A549 (cell line): ENCODE measurements around the gene MYH7B. TPM values are rescaled to one million over a fixed set of nuclear protein-coding genes. Genes with fewer than 3 reads are reported as not detected.

Source experiments
- ATAC-seq, 2 experiments: fragments of 200-7000 bp in 1 of 2; fragments of >200 bp in 1 of 2; cut with Nextera tagmentation in 1 of 2; cut with Tn5 transposase in 1 of 2; 3 replicates each; pipeline versions ENCODE4 v1.8.0 to v1.9.1; 2018 to 2020; ENCODE audit warnings: mild to moderate bottlenecking in 1 of 2, moderate library complexity in 1 of 2
- CTCF ChIA-PET: fragments of 300-600 bp; sonication (Branson Sonifier 250); formaldehyde crosslinking; extraction: SDS; loops from one replicate; lab custom pipeline; 2021; ENCODE audit warnings: antibody characterized with exemption, inconsistent platforms; lab: Yijun Ruan, JAX
- POLR2A ChIA-PET: fragments of 350-600 bp; formaldehyde crosslinking; extraction: SDS; loops from one replicate; lab custom pipeline; 2021; ENCODE audit warnings: antibody characterized with exemption, inconsistent platforms; lab: Yijun Ruan, JAX
- DNase-seq, 2 experiments: peaks; one replicate each; pipeline versions ENCODE4 v3.0.0 to v3.0.0-alpha.2; 2011 to 2016; ENCODE audit warnings: low read depth in 1 of 2, low spot score in 1 of 2
- FAIRE-seq: peaks from 2 replicates; lab custom pipeline; 2011; peaks lifted over from hg19 to GRCh38; lab: Jason Lieb, UNC
- H3K27ac ChIP-seq, 2 experiments: fragments of >200 bp; sonication (Bioruptor Twin); formaldehyde crosslinking; 3 replicates each; pipeline ENCODE4 v1.5.1; 2016 to 2017
- H3K4me1 ChIP-seq: fragments of >200 bp; sonication (Bioruptor Twin); formaldehyde crosslinking; 3 replicates; pipeline ENCODE4 v1.6.1; 2016
- H3K4me2 ChIP-seq: fragments of >200 bp; sonication (Bioruptor Twin); formaldehyde crosslinking; 3 replicates; pipeline ENCODE4 v1.6.1; 2016
- H3K4me3 ChIP-seq: fragments of >200 bp; sonication (Bioruptor Twin); formaldehyde crosslinking; 3 replicates; pipeline ENCODE4 v1.5.1; 2016
- H3K9me3 ChIP-seq: fragments of >200 bp; sonication (Bioruptor Twin); formaldehyde crosslinking; 3 replicates; pipeline ENCODE4 v1.6.1; 2016
- CBX8 ChIP-seq: fragments of 200-600 bp; sonication (generic); IDR thresholded peaks from 2 replicates; pipeline ENCODE4 v1.6.1; 2016
- CHD2 ChIP-seq: fragments of 150-350 bp; IDR thresholded peaks from 2 replicates; pipeline ENCODE4 v1.6.1; 2014; ENCODE audit warnings: low read length; ENCODE audit not compliant: partially characterized antibody
- EHF ChIP-seq: fragments of 250-450 bp; sonication (Bioruptor Pico); IDR thresholded peaks from 2 replicates; pipeline ENCODE4 v1.5.0; 2020; ENCODE audit warnings: mild to moderate bottlenecking
- EHMT2 ChIP-seq: fragments of 200-600 bp; sonication (generic); IDR thresholded peaks from 2 replicates; pipeline ENCODE4 v1.6.1; 2016; ENCODE audit warnings: antibody characterized with exemption, low read depth, mild to moderate bottlenecking, moderate library complexity
- FOXS1 ChIP-seq: fragments of 250-450 bp; sonication (Bioruptor Pico); IDR thresholded peaks from 2 replicates; pipeline ENCODE4 v1.5.0; 2020; ENCODE audit warnings: mild to moderate bottlenecking, moderate library complexity
- HDAC2 ChIP-seq: fragments of 200-600 bp; sonication (generic); IDR thresholded peaks from 2 replicates; pipeline ENCODE4 v1.6.1; 2016
- HOXA7 ChIP-seq: fragments of 250-450 bp; sonication (Bioruptor Pico); IDR thresholded peaks from 2 replicates; pipeline ENCODE4 v1.5.0; 2020; ENCODE audit warnings: mild to moderate bottlenecking, moderate library complexity
- KDM1A ChIP-seq: fragments of 200-600 bp; sonication (generic); IDR thresholded peaks from 2 replicates; pipeline ENCODE4 v1.6.1; 2016; ENCODE audit warnings: low read depth, mild to moderate bottlenecking
- KDM5A ChIP-seq: fragments of 200-600 bp; sonication (generic); IDR thresholded peaks from 2 replicates; pipeline ENCODE4 v1.6.1; 2016; ENCODE audit warnings: antibody characterized with exemption, mild to moderate bottlenecking
- MAFK ChIP-seq: fragments of 450-650 bp; IDR thresholded peaks from 2 replicates; pipeline ENCODE4 v1.6.1; 2014; ENCODE audit not compliant: partially characterized antibody
- MYC ChIP-seq: IDR thresholded peaks from 2 replicates; pipeline ENCODE4 v1.6.1; 2012; ENCODE audit warnings: mild to moderate bottlenecking, inconsistent platforms, low read length, improper control_type of control experiment, borderline replicate concordance
- NFE2L2 ChIP-seq: fragments of 150-350 bp; conservative IDR thresholded peaks from 2 replicates; pipeline ENCODE4 v1.6.1; 2014; ENCODE audit warnings: low read length
- NR3C1 ChIP-seq: fragments of >200 bp; sonication (Bioruptor Twin); formaldehyde crosslinking; IDR thresholded peaks from 3 replicates; pipeline ENCODE4 v1.6.1; 2017
- POLR2A ChIP-seq: IDR thresholded peaks from 2 replicates; pipeline ENCODE4 v1.6.1; 2012; ENCODE audit warnings: mild to moderate bottlenecking, low read length
- SMC3 ChIP-seq: fragments of >200 bp; sonication (Bioruptor Twin); formaldehyde crosslinking; IDR thresholded peaks from 3 replicates; pipeline ENCODE4 v1.6.1; 2018; ENCODE audit warnings: inconsistent platforms
- ZC3H11A ChIP-seq: fragments of 450-650 bp; IDR thresholded peaks from 2 replicates; pipeline ENCODE4 v1.6.1; 2014; ENCODE audit warnings: antibody characterized with exemption, mild to moderate bottlenecking
- WGBS: methylation state at CpG from one replicate; pipeline ENCODE4 v1.1.6; 2017; ENCODE audit errors: missing lambda C conversion rate; 5-methylcytosine and 5-hydroxymethylcytosine counted together
- polyA plus RNA-seq, 4 experiments: library from polyadenylated mRNA; depleted of rRNA in 3 of 4; stranded (reverse); fragments of >200 nt; fragmentation: RNase III in 1 of 4; extraction: RNeasy Plus Mini Kit Qiagen cat#74134 plus additional on column Dnase treatment in 1 of 4; gene quantifications; 2 replicates in 3 of 4; 3 replicates in 1 of 4; pipeline ENCODE4 v1.2.3, GENCODE V29; 2011 to 2017
- TF ChIP-seq, protein P1 (sequence below): fragments of 200-600 bp; sonication (generic); IDR thresholded peaks from 2 replicates; pipeline ENCODE4 v1.6.1; 2016; ENCODE audit warnings: antibody characterized with exemption, mild to moderate bottlenecking, moderate library complexity
- TF ChIP-seq, protein P2 (sequence below): fragments of >200 bp; sonication (Bioruptor Twin); formaldehyde crosslinking; IDR thresholded peaks from 2 replicates; pipeline ENCODE4 v1.6.1; 2016
- TF ChIP-seq, protein P3 (sequence below): IDR thresholded peaks from 2 replicates; pipeline ENCODE4 v1.6.1; 2012
- TF ChIP-seq, protein P4 (sequence below): fragments of 450-650 bp; IDR thresholded peaks from 2 replicates; pipeline ENCODE4 v1.6.1; 2014; ENCODE audit warnings: antibody characterized with exemption
- TF ChIP-seq, protein P5 (sequence below): fragments of >200 bp; sonication (Bioruptor Twin); formaldehyde crosslinking; IDR thresholded peaks from 3 replicates; pipeline ENCODE4 v1.6.1; 2016
- TF ChIP-seq, protein P6 (sequence below): fragments of 250-450 bp; sonication (Bioruptor Pico); IDR thresholded peaks from 2 replicates; pipeline ENCODE4 v1.5.0; 2021; ENCODE audit warnings: mild to moderate bottlenecking, moderate library complexity, borderline replicate concordance
- TF ChIP-seq, protein P7 (sequence below): IDR thresholded peaks from 2 replicates; pipeline ENCODE4 v1.6.1; 2012

Gene MYH7B
- polyA plus RNA-seq, 2 of the 4 experiments (the other 2 are of a cell fraction): 0.03 to 0.23 TPM

DNA sequence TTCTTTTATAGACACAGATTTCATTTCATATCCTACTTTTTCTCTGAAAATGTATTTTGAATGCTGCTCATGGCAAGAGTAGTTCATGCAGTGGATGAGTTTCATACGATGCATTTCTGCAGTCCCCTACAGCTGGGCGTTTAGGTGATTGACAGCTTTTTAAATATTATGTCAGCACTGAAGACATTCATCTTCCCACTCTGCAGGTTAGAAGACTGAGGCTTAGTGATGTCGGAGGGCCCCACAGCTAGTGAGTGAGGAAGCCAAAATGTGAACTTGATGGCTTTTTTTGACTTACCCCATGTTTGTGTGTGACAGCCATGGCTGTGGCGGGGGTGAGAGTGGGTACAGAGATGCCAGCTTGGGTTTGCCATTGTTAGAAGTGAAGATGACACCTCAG lies 33.5 kb downstream of the MYH7B start (continued):
- TF ChIP-seq, protein P1, sequence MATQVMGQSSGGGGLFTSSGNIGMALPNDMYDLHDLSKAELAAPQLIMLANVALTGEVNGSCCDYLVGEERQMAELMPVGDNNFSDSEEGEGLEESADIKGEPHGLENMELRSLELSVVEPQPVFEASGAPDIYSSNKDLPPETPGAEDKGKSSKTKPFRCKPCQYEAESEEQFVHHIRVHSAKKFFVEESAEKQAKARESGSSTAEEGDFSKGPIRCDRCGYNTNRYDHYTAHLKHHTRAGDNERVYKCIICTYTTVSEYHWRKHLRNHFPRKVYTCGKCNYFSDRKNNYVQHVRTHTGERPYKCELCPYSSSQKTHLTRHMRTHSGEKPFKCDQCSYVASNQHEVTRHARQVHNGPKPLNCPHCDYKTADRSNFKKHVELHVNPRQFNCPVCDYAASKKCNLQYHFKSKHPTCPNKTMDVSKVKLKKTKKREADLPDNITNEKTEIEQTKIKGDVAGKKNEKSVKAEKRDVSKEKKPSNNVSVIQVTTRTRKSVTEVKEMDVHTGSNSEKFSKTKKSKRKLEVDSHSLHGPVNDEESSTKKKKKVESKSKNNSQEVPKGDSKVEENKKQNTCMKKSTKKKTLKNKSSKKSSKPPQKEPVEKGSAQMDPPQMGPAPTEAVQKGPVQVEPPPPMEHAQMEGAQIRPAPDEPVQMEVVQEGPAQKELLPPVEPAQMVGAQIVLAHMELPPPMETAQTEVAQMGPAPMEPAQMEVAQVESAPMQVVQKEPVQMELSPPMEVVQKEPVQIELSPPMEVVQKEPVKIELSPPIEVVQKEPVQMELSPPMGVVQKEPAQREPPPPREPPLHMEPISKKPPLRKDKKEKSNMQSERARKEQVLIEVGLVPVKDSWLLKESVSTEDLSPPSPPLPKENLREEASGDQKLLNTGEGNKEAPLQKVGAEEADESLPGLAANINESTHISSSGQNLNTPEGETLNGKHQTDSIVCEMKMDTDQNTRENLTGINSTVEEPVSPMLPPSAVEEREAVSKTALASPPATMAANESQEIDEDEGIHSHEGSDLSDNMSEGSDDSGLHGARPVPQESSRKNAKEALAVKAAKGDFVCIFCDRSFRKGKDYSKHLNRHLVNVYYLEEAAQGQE: no peak
- no peak for TF ChIP-seq ZC3H11A
- TF ChIP-seq KDM1A: no peak
- TF ChIP-seq CHD2: no peak
- TF ChIP-seq KDM5A: no peak
- TF ChIP-seq HDAC2: no peak

DNA sequence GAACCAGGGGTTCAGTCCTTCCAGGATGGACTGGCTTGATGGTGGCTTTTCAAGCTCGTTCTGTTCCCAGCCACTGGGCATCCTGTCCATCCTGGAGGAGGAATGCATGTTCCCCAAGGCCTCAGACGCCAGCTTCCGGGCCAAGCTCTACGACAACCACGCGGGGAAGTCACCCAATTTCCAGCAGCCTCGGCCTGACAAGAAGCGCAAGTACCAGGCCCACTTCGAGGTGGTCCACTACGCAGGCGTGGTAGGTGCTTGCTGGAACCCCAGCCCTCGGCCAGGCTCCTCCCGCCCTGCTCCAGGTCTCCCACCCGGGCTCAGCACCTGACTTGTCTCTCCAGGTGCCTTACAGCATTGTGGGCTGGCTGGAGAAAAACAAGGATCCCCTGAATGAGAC lies 34.0 kb downstream of the MYH7B start:
- TF ChIP-seq, protein P2, sequence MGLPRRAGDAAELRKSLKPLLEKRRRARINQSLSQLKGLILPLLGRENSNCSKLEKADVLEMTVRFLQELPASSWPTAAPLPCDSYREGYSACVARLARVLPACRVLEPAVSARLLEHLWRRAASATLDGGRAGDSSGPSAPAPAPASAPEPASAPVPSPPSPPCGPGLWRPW: no peak
- TF ChIP-seq SMC3: no peak
- TF ChIP-seq EHF: no peak
- no peak for TF ChIP-seq ZC3H11A
- TF ChIP-seq, protein P3, sequence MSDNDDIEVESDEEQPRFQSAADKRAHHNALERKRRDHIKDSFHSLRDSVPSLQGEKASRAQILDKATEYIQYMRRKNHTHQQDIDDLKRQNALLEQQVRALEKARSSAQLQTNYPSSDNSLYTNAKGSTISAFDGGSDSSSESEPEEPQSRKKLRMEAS: no peak
- TF ChIP-seq HOXA7 (CRISPR knock-in tag): no peak
- TF ChIP-seq, protein P4, sequence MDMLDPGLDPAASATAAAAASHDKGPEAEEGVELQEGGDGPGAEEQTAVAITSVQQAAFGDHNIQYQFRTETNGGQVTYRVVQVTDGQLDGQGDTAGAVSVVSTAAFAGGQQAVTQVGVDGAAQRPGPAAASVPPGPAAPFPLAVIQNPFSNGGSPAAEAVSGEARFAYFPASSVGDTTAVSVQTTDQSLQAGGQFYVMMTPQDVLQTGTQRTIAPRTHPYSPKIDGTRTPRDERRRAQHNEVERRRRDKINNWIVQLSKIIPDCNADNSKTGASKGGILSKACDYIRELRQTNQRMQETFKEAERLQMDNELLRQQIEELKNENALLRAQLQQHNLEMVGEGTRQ: no peak
- TF ChIP-seq CBX8: no peak
- TF ChIP-seq POLR2A: no peak
- TF ChIP-seq MYC: no peak
- TF ChIP-seq, protein P5, sequence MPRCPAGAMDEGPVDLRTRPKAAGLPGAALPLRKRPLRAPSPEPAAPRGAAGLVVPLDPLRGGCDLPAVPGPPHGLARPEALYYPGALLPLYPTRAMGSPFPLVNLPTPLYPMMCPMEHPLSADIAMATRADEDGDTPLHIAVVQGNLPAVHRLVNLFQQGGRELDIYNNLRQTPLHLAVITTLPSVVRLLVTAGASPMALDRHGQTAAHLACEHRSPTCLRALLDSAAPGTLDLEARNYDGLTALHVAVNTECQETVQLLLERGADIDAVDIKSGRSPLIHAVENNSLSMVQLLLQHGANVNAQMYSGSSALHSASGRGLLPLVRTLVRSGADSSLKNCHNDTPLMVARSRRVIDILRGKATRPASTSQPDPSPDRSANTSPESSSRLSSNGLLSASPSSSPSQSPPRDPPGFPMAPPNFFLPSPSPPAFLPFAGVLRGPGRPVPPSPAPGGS: no peak
- no peak for TF ChIP-seq KDM5A
- TF ChIP-seq, protein P6, sequence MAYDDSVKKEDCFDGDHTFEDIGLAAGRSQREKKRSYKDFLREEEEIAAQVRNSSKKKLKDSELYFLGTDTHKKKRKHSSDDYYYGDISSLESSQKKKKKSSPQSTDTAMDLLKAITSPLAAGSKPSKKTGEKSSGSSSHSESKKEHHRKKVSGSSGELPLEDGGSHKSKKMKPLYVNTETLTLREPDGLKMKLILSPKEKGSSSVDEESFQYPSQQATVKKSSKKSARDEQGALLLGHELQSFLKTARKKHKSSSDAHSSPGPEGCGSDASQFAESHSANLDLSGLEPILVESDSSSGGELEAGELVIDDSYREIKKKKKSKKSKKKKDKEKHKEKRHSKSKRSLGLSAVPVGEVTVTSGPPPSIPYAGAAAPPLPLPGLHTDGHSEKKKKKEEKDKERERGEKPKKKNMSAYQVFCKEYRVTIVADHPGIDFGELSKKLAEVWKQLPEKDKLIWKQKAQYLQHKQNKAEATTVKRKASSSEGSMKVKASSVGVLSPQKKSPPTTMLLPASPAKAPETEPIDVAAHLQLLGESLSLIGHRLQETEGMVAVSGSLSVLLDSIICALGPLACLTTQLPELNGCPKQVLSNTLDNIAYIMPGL (CRISPR knock-in tag): no peak
- no peak for TF ChIP-seq EHMT2
- TF ChIP-seq MAFK: no peak
- no peak for TF ChIP-seq FOXS1 (CRISPR knock-in tag)
- TF ChIP-seq, protein P1: no peak
- TF ChIP-seq, protein P7, sequence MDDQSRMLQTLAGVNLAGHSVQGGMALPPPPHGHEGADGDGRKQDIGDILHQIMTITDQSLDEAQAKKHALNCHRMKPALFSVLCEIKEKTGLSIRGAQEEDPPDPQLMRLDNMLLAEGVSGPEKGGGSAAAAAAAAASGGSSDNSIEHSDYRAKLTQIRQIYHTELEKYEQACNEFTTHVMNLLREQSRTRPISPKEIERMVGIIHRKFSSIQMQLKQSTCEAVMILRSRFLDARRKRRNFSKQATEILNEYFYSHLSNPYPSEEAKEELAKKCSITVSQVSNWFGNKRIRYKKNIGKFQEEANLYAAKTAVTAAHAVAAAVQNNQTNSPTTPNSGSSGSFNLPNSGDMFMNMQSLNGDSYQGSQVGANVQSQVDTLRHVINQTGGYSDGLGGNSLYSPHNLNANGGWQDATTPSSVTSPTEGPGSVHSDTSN: no peak
- no peak for TF ChIP-seq NFE2L2
- TF ChIP-seq NR3C1: no peak
- TF ChIP-seq, all 56 proteins: peak for 0
- H3K4me1 ChIP-seq: no peaks in the 10 kb centered on the region
- ChIA-PET CTCF (interaction anchor here (1.5 to 2.4 kb wide), 4 partner anchors 12 to 218 kb away, joined by 5 to 8 read pairs (median 7); no protein-coding TSS in a partner anchor), POLR2A (no interaction called here)
- no peak overlapping the region for H3K4me3 ChIP-seq
- FAIRE-seq (no peak), DNase-seq (no peak), ATAC-seq (no peak)
- WGBS: 94% methylated on average over 11 of the region's 14 CpGs
- no peak overlapping the region for H3K4me2 ChIP-seq
- no peaks in the 10 kb centered on the region for H3K9me3 ChIP-seq
- no peak overlapping the region for H3K27ac ChIP-seq
